Neural cell (in vitro differentiated cells): Measurements from ENCODE around the gene AFTPH. TPM values are rescaled to one million over a fixed set of nuclear protein-coding genes. Genes with fewer than 3 reads are reported as not detected.

ENCODE experiments used
- H2AFZ ChIP-seq: fragments of 200-600, 300-800 bp; sonication (generic), shearing (Covaris generic); 2 replicates; pipeline ENCODE4 v1.6.0; 2014; ENCODE audit warnings: low read depth, mild to moderate bottlenecking, antibody characterized with exemption, low read length, moderate library complexity
- H3F3A ChIP-seq: fragments of 200-600 bp; shearing (Covaris generic); 2 replicates; pipeline ENCODE4 v1.6.1; 2016; ENCODE audit warnings: mild to moderate bottlenecking, moderate library complexity, mixed read lengths, antibody characterized with exemption, low read length; ENCODE audit not compliant: insufficient read depth, poor library complexity, severe bottlenecking
- H3K27ac ChIP-seq: fragments of 200-600, 300-800 bp; sonication (generic), shearing (Covaris generic); 2 replicates; pipeline ENCODE4 v1.5.1; 2014; ENCODE audit warnings: mild to moderate bottlenecking, low read length, moderate library complexity
- H3K27me3 ChIP-seq: fragments of 300-800, 200-600 bp; sonication (generic), shearing (Covaris generic); 2 replicates; pipeline ENCODE4 v1.6.0; 2014; ENCODE audit warnings: mild to moderate bottlenecking, low read depth, low read length, moderate library complexity; ENCODE audit not compliant: insufficient read depth
- H3K36me3 ChIP-seq: fragments of 300-800, 200-600 bp; sonication (generic), shearing (Covaris generic); 2 replicates; pipeline ENCODE4 v1.5.1; 2014; ENCODE audit warnings: mild to moderate bottlenecking, antibody characterized with exemption, low read length, moderate library complexity; ENCODE audit not compliant: insufficient read depth
- H3K4me2 ChIP-seq: fragments of 300-800, 200-600 bp; sonication (generic), shearing (Covaris generic); 2 replicates; pipeline ENCODE4 v1.6.0; 2014; ENCODE audit warnings: mild to moderate bottlenecking, low read length
- H3K4me3 ChIP-seq: fragments of 300-800, 200-600 bp; sonication (generic), shearing (Covaris generic); 2 replicates; pipeline ENCODE4 v1.5.1; 2014; ENCODE audit warnings: mild to moderate bottlenecking, low read length, moderate library complexity
- H3K79me2 ChIP-seq: fragments of 200-600 bp; shearing (Covaris generic); replicated peaks from 2 replicates; pipeline ENCODE4 v1.6.0; 2014; ENCODE audit warnings: mild to moderate bottlenecking, low read length, moderate library complexity; ENCODE audit not compliant: insufficient read depth
- H3K9ac ChIP-seq: fragments of 300-800, 200-600 bp; sonication (generic), shearing (Covaris generic); 2 replicates; pipeline ENCODE4 v1.6.1; 2016; ENCODE audit warnings: mild to moderate bottlenecking, low read length, mixed read lengths
- H3K9me2 ChIP-seq: fragments of 200-600 bp; shearing (Covaris generic); 2 replicates; pipeline ENCODE4 v1.6.1; 2016; ENCODE audit warnings: mild to moderate bottlenecking, low read length, mixed read lengths; ENCODE audit not compliant: insufficient read depth
- H3K9me3 ChIP-seq: fragments of 200-600, 300-800 bp; sonication (generic), shearing (Covaris generic); 2 replicates; pipeline ENCODE4 v1.6.1; 2016; ENCODE audit warnings: mild to moderate bottlenecking, mixed run types, low read length, moderate library complexity, mixed read lengths
- H4K20me1 ChIP-seq: fragments of 200-600 bp; shearing (Covaris generic); 2 replicates; pipeline ENCODE4 v1.6.1; 2016; ENCODE audit warnings: mild to moderate bottlenecking, mixed run types; ENCODE audit not compliant: insufficient read depth
- EP300 ChIP-seq: fragments of 450-650 bp; conservative IDR thresholded peaks from 2 replicates; pipeline ENCODE4 v1.6.1; 2014; ENCODE audit warnings: antibody characterized with exemption, mild to moderate bottlenecking, moderate library complexity; ENCODE audit not compliant: poor library complexity, severe bottlenecking
- EZH2 ChIP-seq: fragments of 200-600, 300-800 bp; shearing (Covaris generic), sonication (generic); IDR thresholded peaks from 2 replicates; pipeline ENCODE4 v1.6.1; 2014; ENCODE audit warnings: antibody characterized with exemption, low read length, borderline replicate concordance, mild to moderate bottlenecking; ENCODE audit not compliant: insufficient read depth, poor library complexity, severe bottlenecking
- MXI1 ChIP-seq: fragments of 450-650 bp; conservative IDR thresholded peaks from 2 replicates; pipeline ENCODE4 v1.6.1; 2014; ENCODE audit warnings: antibody characterized with exemption, mild to moderate bottlenecking; ENCODE audit not compliant: poor library complexity, severe bottlenecking
- POLR2AphosphoS5 ChIP-seq: IDR thresholded peaks from 2 replicates; pipeline ENCODE4 v1.6.1; 2012
- RAD21 ChIP-seq: fragments of 450-650 bp; conservative IDR thresholded peaks from 2 replicates; pipeline ENCODE4 v1.6.1; 2014; ENCODE audit warnings: antibody characterized with exemption, mild to moderate bottlenecking, moderate library complexity
- SMC3 ChIP-seq: fragments of 450-650 bp; conservative IDR thresholded peaks from 2 replicates; pipeline ENCODE4 v1.6.1; 2014; ENCODE audit warnings: antibody characterized with exemption, mild to moderate bottlenecking, moderate library complexity; ENCODE audit not compliant: poor library complexity
- TAF1 ChIP-seq: IDR thresholded peaks from 2 replicates; pipeline ENCODE4 v1.6.1; 2012; ENCODE audit warnings: low read depth
- polyA plus RNA-seq: library from polyadenylated mRNA; depleted of rRNA; stranded (reverse); fragments of >200 nt; gene quantifications from 2 replicates; pipeline ENCODE4 v1.2.3, GENCODE V29; 2014
- TF ChIP-seq, protein P1 (sequence below): IDR thresholded peaks from 2 replicates; pipeline ENCODE4 v1.6.1; 2012; ENCODE audit warnings: borderline replicate concordance
- TF ChIP-seq, protein P2 (sequence below): fragments of 450-650 bp; IDR thresholded peaks from 2 replicates; pipeline ENCODE4 v1.5.1; 2014; ENCODE audit warnings: antibody characterized with exemption, mild to moderate bottlenecking, moderate library complexity; ENCODE audit not compliant: poor library complexity, severe bottlenecking

AFTPH gene
- polyA plus RNA-seq, 1 donor from 2014 or later: 63.0 TPM

DNA sequence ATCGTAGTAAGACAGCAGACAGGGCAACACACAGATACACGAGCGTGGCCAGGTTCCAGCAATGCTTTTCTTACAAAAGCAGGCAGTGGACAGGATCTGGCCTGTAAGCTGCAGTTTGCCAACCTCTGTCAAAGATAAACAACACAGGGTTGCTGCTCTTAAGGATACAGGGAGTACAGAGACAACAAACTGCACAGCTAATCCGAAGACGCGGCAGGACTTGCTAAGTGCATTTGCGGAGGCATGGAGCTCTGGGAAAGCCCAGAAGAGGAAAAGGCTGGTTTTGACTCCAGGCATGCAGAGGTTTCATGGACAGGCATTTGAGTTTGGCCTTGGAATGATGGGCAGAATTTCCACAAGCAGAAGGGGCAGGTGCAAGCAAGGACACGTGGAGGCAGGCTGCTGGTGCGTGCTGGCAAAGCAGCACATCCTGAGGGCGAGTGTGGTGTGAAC is 105.2 kb downstream of the AFTPH start:
- Histone ChIP-seq H3K4me2 (no peak overlapping the region), H3K79me2 (no peaks in the 10 kb centered on the region), H3K36me3 (no peaks in the 10 kb centered on the region), H3K9ac (no peak overlapping the region), H3K27me3 (no peaks in the 10 kb centered on the region), H3K9me3 (no peaks in the 10 kb centered on the region), H4K20me1 (no peaks in the 10 kb centered on the region), H3K4me3 (no peak overlapping the region), H3K27ac (no peak overlapping the region), H3K9me2 (no peaks in the 10 kb centered on the region), H3F3A (no peaks in the 10 kb centered on the region), H2AFZ (no peak overlapping the region)
- TF ChIP-seq TAF1 (no peak), SMC3 (no peak), MXI1 (no peak), RAD21 (no peak), POLR2AphosphoS5 (no peak), EP300 (no peak), EZH2 (no peak)
- TF ChIP-seq, protein P1, sequence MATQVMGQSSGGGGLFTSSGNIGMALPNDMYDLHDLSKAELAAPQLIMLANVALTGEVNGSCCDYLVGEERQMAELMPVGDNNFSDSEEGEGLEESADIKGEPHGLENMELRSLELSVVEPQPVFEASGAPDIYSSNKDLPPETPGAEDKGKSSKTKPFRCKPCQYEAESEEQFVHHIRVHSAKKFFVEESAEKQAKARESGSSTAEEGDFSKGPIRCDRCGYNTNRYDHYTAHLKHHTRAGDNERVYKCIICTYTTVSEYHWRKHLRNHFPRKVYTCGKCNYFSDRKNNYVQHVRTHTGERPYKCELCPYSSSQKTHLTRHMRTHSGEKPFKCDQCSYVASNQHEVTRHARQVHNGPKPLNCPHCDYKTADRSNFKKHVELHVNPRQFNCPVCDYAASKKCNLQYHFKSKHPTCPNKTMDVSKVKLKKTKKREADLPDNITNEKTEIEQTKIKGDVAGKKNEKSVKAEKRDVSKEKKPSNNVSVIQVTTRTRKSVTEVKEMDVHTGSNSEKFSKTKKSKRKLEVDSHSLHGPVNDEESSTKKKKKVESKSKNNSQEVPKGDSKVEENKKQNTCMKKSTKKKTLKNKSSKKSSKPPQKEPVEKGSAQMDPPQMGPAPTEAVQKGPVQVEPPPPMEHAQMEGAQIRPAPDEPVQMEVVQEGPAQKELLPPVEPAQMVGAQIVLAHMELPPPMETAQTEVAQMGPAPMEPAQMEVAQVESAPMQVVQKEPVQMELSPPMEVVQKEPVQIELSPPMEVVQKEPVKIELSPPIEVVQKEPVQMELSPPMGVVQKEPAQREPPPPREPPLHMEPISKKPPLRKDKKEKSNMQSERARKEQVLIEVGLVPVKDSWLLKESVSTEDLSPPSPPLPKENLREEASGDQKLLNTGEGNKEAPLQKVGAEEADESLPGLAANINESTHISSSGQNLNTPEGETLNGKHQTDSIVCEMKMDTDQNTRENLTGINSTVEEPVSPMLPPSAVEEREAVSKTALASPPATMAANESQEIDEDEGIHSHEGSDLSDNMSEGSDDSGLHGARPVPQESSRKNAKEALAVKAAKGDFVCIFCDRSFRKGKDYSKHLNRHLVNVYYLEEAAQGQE: no peak
- TF ChIP-seq, protein P2, sequence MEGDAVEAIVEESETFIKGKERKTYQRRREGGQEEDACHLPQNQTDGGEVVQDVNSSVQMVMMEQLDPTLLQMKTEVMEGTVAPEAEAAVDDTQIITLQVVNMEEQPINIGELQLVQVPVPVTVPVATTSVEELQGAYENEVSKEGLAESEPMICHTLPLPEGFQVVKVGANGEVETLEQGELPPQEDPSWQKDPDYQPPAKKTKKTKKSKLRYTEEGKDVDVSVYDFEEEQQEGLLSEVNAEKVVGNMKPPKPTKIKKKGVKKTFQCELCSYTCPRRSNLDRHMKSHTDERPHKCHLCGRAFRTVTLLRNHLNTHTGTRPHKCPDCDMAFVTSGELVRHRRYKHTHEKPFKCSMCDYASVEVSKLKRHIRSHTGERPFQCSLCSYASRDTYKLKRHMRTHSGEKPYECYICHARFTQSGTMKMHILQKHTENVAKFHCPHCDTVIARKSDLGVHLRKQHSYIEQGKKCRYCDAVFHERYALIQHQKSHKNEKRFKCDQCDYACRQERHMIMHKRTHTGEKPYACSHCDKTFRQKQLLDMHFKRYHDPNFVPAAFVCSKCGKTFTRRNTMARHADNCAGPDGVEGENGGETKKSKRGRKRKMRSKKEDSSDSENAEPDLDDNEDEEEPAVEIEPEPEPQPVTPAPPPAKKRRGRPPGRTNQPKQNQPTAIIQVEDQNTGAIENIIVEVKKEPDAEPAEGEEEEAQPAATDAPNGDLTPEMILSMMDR: no peak

DNA sequence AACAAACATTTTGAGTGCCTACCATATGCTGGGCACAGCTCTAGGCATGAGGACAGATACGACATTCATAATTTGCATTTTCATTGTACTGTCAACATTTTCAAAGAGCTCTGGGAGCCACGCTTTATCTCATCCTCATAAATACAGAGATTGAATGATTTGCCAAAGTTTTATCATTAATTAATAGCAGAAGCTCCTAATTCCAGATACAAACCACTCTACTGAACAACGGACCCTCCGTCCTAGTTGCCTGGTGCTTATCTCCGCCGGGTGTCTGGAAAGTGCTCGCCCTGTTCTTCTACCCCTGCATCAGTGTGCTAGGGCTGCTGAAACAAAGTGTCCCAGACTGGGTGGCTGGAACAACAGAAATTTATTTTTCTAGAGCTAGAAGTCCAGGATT is 105.7 kb downstream of the AFTPH start:
- no peak overlapping the region for H3K4me3 ChIP-seq
- H3K9me3 ChIP-seq: no peaks in the 10 kb centered on the region
- no peaks in the 10 kb centered on the region for H3F3A ChIP-seq
- H3K27ac ChIP-seq: no peak overlapping the region
- no peaks in the 10 kb centered on the region for H3K79me2 ChIP-seq
- H3K9ac ChIP-seq: no peak overlapping the region
- H3K9me2 ChIP-seq: no peaks in the 10 kb centered on the region
- no peak overlapping the region for H3K4me2 ChIP-seq
- TF ChIP-seq, protein P2: no peak
- no peak overlapping the region for H2AFZ ChIP-seq
- no peaks in the 10 kb centered on the region for H3K27me3 ChIP-seq
- H3K36me3 ChIP-seq: no peaks in the 10 kb centered on the region
- no peaks in the 10 kb centered on the region for H4K20me1 ChIP-seq
